Measurements from ENCODE around the gene CACNG5. TPM values are rescaled to one million over a fixed set of nuclear protein-coding genes. Genes with fewer than 3 reads are reported as not detected.

The CACNG5 gene
- total RNA-seq, 2 donors from 2014 or later, result 1.8 TPM; not detected in 1

DNA sequence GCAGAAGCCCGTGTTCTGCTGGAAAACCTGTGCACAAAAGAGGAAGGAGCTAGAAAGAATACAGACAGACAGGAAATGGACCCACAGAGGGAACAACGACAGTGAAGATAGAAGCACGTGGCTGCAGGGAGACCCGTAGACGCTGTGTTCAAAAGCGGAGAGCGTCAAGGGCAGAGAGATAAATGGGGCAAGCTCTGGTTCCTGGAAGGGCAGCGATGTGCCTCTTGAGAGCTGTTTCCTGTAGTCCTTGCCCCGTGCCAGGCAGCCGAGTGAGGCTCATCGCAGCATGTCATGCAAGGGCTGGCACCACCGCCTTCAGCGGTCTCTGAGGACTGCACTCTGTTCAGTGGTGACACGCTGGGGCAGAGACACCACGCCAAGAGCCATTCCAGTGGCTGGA, 43.6 kb upstream of the CACNG5 start:
- H3K4me3 Mint-ChIP-seq, result no peak overlapping the region
- Histone ChIP-seq H3K27me3 (ENCODE audit: control insufficient read depth, insufficient read depth, low read length, poor library complexity, severe bottlenecking) (no peaks in the 10 kb centered on the region), H3K36me3 (ENCODE audit: control insufficient read depth, insufficient read depth, low read length) (no peaks in the 10 kb centered on the region), H3K27ac (ENCODE audit: low read depth, low read length) (no peak overlapping the region), H3K4me1 (ENCODE audit: control insufficient read depth, insufficient read depth, low read length) (no peaks in the 10 kb centered on the region), H3K9me3 (ENCODE audit: control insufficient read depth, low read length) (no peaks in the 10 kb centered on the region), H3K4me3 (ENCODE audit: low read length) (no peak overlapping the region), H3K9ac (ENCODE audit: extremely low read depth, low read length, poor library complexity, severe bottlenecking) (no peak overlapping the region)
- H3K27me3 Mint-ChIP-seq (ENCODE audit: insufficient read depth), result no peaks in the 10 kb centered on the region
- H3K4me1 Mint-ChIP-seq, result peaks cover 12% of the 10 kb centered on the region
- WGBS, 2 experiments (ENCODE audit: insufficient coverage in 1 of 2, insufficient read length in 1 of 2), result 93 to 94% methylated on average over 11 to 15 of the region's 15 CpGs
- DNase-seq, result peak; percentile 42
- no peaks in the 10 kb centered on the region for H3K36me3 Mint-ChIP-seq (ENCODE audit: low read depth)
- TF ChIP-seq, protein P1, sequence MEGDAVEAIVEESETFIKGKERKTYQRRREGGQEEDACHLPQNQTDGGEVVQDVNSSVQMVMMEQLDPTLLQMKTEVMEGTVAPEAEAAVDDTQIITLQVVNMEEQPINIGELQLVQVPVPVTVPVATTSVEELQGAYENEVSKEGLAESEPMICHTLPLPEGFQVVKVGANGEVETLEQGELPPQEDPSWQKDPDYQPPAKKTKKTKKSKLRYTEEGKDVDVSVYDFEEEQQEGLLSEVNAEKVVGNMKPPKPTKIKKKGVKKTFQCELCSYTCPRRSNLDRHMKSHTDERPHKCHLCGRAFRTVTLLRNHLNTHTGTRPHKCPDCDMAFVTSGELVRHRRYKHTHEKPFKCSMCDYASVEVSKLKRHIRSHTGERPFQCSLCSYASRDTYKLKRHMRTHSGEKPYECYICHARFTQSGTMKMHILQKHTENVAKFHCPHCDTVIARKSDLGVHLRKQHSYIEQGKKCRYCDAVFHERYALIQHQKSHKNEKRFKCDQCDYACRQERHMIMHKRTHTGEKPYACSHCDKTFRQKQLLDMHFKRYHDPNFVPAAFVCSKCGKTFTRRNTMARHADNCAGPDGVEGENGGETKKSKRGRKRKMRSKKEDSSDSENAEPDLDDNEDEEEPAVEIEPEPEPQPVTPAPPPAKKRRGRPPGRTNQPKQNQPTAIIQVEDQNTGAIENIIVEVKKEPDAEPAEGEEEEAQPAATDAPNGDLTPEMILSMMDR (conservative IDR thresholded peaks at IDR 0.05), result no peak
- H3K9me3 Mint-ChIP-seq, result no peaks in the 10 kb centered on the region
- H3K27ac Mint-ChIP-seq, result peak overlapping the region; percentile 42

DNA sequence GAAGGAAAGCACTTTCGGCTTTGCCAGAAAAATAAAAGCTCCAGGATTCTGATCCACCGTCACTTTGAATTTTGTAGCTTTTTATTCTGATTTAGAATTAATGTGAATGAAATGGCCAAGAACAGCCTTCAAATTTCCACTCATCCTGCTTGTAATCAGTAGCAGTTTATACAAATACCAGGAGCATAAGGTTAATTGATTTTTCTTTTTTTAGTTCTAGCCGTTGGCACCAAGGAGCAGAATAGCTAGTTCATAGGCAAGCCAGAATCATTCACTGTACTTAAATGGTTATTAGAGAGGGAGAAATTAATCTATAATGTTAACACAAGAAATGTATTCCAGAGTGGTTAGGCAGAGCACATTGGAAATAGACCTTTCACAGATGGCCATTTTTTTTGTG, 41.1 kb upstream of the CACNG5 start:
- Histone ChIP-seq H3K27me3 (ENCODE audit: control insufficient read depth, insufficient read depth, low read length, poor library complexity, severe bottlenecking) (no peaks in the 10 kb centered on the region), H3K9me3 (ENCODE audit: control insufficient read depth, low read length) (no peaks in the 10 kb centered on the region), H3K4me1 (ENCODE audit: control insufficient read depth, insufficient read depth, low read length) (no peaks in the 10 kb centered on the region), H3K9ac (ENCODE audit: extremely low read depth, low read length, poor library complexity, severe bottlenecking) (no peak overlapping the region), H3K4me3 (ENCODE audit: low read length) (no peak overlapping the region), H3K27ac (ENCODE audit: low read depth, low read length) (no peak overlapping the region), H3K36me3 (ENCODE audit: control insufficient read depth, insufficient read depth, low read length) (no peaks in the 10 kb centered on the region)
- DNase-seq, result no peak
- Mint-ChIP-seq H3K4me1 (peaks cover 12% of the 10 kb centered on the region), H3K27me3 (ENCODE audit: insufficient read depth) (peaks cover 1% of the 10 kb centered on the region), H3K27ac (no peak overlapping the region), H3K36me3 (ENCODE audit: low read depth) (no peaks in the 10 kb centered on the region), H3K4me3 (no peak overlapping the region), H3K9me3 (no peaks in the 10 kb centered on the region)
- TF ChIP-seq, protein P1 (conservative IDR thresholded peaks at IDR 0.05), result no peak
- 97% methylated on average over 3 of the region's 3 CpGs; no CpG with 5 or more reads in 1 of the 2 experiments for WGBS, 2 experiments (ENCODE audit: insufficient coverage in 1 of 2, insufficient read length in 1 of 2)

DNA sequence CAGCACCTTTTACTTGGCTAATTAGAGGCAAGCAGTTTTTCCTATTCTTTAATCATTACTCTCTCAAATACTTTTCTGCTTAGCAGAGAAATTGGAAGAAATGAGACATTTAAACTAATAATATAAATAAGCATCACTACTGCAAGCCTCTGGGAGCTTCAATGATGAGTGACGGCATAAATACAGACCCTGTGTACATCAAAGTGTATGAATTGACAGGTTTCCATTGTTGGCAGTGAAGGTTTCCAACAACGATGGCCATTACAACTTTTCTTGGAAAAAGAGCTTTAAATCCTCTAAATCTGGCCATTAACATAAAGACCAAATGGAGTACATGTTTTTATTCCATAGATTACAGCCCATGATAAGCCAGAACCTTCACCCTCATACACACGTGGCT, 39.4 kb upstream of the CACNG5 start:
- no peak overlapping the region for H3K27ac Mint-ChIP-seq
- 97 to 100% methylated on average over 2 to 3 of the region's 3 CpGs for WGBS, 2 experiments (ENCODE audit: insufficient coverage in 1 of 2, insufficient read length in 1 of 2)
- H3K27ac ChIP-seq (ENCODE audit: low read depth, low read length), result no peak overlapping the region
- no peaks in the 10 kb centered on the region for H3K9me3 Mint-ChIP-seq
- no peak for DNase-seq
- TF ChIP-seq, protein P1 (conservative IDR thresholded peaks at IDR 0.05), result no peak
- H3K27me3 ChIP-seq (ENCODE audit: control insufficient read depth, insufficient read depth, low read length, poor library complexity, severe bottlenecking), result no peaks in the 10 kb centered on the region
- no peaks in the 10 kb centered on the region for H3K9me3 ChIP-seq (ENCODE audit: control insufficient read depth, low read length)
- H3K36me3 ChIP-seq (ENCODE audit: control insufficient read depth, insufficient read depth, low read length), result no peaks in the 10 kb centered on the region
- H3K4me1 Mint-ChIP-seq, result peaks cover 16% of the 10 kb centered on the region
- H3K4me3 ChIP-seq (ENCODE audit: low read length), result no peak overlapping the region
- H3K36me3 Mint-ChIP-seq (ENCODE audit: low read depth), result no peaks in the 10 kb centered on the region
- no peak overlapping the region for H3K4me3 Mint-ChIP-seq
- H3K4me1 ChIP-seq (ENCODE audit: control insufficient read depth, insufficient read depth, low read length), result no peaks in the 10 kb centered on the region
- no peak overlapping the region for H3K9ac ChIP-seq (ENCODE audit: extremely low read depth, low read length, poor library complexity, severe bottlenecking)
- peaks cover 1% of the 10 kb centered on the region for H3K27me3 Mint-ChIP-seq (ENCODE audit: insufficient read depth)
